ENCODE results near the gene SCYL1.
"Not testable (repeated sequence)": the region's sequence is repeated elsewhere in the genome, so short reads cannot be mapped to it uniquely, and the experiment has no call there.

The SCYL1 gene

GRCh38 chr11:65506290-65506771 lies 18.6 kb upstream of the SCYL1 start:
- no peak for DNase-seq

GRCh38 chr11:65506772-65507505 lies 17.9 kb upstream of the SCYL1 start:
- DNase-seq = peak in 1 of 2 experiments; percentile 21

DNA sequence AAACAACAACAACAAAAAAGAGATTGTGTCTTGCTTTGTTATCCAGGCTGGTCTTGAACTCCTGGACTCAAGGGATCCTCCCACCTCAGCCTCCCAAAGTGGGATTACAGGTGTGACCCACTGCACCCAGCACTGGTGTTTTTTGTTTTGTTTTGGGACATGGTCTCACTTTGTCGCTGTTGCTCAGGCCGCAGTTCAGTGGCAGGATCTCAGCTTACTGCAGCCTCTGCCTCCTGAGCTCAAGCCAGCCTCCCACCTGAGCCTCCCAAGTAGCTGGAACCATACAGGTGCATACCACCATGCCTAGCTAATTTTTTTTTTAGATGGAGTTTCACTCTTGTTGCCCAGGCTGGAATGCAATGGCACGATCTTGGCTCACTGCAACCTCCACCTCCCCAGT lies 12.6 kb upstream of the SCYL1 start:
- not testable (repeated sequence) for DNase-seq

DNA sequence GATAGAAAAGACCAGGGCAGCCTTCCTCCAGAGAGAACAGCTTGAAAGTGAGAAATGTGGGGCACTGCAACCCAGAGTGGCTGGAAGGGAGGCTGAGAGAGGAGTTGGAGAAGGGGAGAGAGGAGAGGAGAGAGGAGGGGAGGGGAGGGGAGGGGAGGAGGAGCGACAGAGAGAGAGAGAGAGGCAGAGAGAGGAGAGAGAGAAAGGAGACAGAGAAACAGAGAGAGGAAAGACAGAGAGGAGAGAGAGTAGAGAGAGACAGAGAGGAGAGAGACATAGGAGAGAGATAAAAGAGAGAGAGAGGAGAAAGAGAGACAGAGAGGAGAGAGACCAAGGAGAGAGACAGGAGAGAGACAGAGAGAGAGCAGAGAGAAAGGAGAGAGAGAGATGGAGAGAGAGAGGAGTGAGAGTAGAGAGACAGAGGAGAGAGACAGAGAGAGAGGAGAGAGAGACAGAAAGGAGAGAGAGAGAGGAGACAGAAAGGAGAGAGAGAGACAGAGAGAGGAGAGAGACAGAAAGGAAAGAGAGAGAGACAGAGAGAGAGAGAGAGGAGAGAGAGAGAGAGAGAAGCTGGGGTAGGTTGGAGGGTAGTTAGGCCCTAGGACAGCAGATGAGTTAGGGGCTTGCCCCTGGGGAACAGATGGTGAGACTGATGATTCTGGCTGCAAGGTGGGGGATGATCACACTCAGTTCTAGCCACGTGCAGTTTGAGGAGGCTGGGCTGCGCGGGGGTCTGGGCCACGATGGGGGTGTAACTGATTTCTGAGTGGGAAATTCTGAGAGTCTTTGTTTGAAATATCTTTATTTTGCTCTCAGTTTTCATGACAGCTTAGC lies 8.5 kb upstream of the SCYL1 start:
- DNase-seq = no peak

- DNase-seq = not testable (repeated sequence)
Measured at GRCh38 chr11:65518941-65519549, 5.8 kb upstream of the SCYL1 start.

DNA sequence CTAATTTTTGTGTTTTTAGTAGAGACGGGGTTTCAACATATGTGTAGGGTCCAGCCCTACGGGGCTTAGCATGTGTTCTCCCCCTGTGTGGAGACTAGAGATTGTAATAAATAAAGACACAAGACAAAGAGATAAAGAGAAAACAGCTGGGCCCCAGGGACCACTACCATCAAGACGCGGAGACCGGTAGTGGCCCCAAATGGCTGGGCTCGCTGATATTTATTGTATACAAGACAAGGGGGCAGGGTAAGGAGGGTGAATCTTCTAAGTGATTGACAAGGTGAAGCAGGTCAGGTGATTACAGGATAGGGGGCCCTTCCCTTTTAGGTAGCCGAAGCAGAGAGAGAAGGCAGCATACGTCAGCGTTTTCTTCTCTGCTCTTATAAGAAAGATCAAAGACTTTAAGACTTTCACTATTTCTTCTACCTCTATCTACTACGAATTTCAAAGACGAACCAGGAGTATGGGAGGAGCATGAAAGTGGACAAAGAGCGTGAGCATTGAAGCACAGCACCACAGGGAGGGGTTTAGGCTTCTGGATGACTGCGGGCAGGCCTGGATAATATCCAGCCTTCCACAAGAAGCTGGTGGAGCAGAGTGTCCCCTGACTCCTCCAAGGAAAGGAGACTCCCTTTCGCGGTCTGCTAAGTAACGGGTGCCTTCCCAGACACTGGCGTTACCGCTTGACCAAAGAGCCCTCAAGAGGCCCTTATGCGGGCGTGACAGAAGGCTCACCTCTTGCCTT lies 2.9 kb upstream of the SCYL1 start:
- not testable (repeated sequence) for DNase-seq

GRCh38 chr11:65522718-65523630 lies 1.9 kb upstream of the SCYL1 start:
- peak; percentile 38 to 40 for DNase-seq

DNA sequence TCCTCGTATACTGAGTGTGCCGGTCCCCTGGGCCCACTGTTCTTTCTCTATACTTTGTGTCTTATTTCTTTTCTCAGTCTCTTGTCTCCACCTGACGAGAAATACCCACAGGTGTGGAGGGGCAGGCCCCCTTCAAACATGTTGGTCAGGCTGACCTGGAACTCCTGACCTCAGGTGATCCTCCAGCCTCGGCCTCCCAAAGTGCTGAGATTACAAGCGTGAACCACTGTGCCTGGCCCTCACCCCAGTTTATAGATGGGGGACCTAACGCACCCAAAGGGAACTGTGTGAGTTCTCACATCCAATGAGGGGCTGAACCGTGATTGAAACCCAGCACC lies 1.3 kb upstream of the SCYL1 start:
- DNase-seq = not testable (repeated sequence)

DNA sequence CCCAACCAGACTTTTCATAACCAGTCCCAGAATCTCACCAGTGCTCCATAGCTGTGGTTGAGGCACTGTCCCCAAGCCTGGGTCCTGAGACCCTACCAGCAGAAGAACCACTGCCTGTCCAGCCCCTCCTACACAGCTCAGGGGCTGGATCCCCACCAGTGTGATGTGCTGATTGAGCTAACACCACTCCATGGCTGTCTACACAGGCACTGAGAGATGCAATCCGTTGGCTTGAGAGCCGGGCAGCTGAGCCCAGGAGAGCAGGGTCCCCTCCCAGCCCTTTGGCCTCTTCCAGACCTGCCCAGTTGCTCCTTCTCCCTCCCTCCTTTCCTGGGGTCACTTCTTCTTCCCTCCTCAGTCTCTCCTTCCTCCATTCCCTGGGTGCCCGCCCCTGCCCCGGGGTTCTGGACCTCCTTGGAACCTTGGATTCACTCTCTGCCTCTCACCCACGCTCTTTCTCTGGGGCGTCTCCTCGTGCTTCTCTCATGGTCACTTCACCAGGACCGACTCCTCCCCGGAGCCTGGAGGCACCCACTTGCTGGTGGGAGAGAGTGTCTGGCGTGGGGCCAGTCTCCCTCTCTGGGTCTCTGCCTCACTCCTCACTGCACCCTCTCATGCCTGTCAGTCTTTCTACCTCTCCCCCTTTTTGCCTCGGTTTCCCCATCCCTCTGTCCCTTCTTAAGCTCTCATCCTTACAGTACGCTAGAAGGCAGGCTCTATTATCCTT lies 706 bp upstream of the SCYL1 start:
- no peak for DNase-seq

- DNase-seq = no peak
Measured at GRCh38 chr11:65525546-65526480, 930 bp downstream of the SCYL1 start.

DNA sequence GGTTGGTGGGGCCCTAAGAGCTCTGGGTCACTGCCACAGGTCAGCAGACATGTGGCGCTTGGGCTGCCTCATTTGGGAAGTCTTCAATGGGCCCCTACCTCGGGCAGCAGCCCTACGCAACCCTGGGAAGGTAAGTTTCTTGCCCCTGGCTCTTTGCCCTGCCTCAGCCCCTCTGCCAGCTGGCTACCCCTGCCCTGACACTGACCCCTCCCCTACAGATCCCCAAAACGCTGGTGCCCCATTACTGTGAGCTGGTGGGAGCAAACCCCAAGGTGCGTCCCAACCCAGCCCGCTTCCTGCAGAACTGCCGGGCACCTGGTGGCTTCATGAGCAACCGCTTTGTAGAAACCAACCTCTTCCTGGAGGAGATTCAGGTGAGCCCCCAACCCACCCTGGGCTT lies 1.9 kb downstream of the SCYL1 start:
- no peak for DNase-seq

- no peak for DNase-seq
Measured at GRCh38 chr11:65528819-65529350, 4.0 kb downstream of the SCYL1 start.

DNA sequence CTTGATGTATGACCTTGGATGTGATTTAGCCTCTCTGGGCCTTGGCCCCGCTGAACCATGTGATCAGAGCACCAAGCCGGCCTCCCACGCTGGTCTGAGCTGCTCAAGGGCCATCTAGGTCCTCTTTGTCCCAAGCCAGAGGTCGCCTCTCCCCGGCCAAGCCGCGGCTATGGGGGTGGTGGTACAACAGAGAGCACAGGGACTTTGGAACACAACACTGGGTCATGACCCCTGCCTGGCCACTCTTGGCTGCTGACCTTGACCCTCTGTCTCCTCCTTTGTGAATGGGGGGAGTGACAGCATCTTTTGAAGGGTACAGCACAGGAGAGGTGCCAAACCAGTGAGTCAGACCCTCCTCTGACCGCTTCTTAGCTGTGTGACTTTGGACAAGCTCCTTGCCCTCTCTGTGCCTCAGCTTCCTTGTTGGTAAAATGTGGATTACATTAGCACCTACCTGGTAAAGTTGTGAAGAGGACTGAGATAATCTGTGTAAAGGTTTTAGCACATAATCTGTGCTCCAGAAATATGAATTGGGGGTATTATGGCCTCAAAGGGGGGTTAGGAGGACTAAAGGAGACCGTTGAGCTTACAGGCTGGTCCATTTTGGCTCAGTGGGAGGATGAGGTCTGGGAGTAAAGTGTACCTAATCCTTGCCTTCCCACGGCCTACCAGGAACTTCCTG lies 4.7 kb downstream of the SCYL1 start:
- DNase-seq = no peak

DNA sequence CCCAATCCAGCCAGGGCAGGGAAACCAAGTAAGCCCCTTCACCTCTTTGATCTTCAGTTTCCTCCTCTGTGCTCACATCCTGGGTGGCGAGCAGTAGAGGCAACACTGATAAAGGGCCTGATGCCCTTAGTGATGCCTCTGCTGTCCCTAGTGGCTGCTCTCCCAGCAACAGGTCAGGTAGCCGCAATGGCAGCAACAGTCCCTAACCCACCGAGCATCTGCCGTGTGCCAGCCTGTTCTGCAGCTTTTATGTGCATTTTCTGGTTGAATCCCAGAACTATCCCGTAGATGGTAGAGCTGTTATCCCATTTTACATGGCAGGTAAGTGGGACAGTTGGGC lies 5.2 kb downstream of the SCYL1 start:
- DNase-seq = no peak

- DNase-seq = no peak
Measured at GRCh38 chr11:65532388-65533064, 7.6 kb downstream of the SCYL1 start.

- DNase-seq = no peak
Measured at GRCh38 chr11:65535102-65535501, 10.2 kb downstream of the SCYL1 start.

DNA sequence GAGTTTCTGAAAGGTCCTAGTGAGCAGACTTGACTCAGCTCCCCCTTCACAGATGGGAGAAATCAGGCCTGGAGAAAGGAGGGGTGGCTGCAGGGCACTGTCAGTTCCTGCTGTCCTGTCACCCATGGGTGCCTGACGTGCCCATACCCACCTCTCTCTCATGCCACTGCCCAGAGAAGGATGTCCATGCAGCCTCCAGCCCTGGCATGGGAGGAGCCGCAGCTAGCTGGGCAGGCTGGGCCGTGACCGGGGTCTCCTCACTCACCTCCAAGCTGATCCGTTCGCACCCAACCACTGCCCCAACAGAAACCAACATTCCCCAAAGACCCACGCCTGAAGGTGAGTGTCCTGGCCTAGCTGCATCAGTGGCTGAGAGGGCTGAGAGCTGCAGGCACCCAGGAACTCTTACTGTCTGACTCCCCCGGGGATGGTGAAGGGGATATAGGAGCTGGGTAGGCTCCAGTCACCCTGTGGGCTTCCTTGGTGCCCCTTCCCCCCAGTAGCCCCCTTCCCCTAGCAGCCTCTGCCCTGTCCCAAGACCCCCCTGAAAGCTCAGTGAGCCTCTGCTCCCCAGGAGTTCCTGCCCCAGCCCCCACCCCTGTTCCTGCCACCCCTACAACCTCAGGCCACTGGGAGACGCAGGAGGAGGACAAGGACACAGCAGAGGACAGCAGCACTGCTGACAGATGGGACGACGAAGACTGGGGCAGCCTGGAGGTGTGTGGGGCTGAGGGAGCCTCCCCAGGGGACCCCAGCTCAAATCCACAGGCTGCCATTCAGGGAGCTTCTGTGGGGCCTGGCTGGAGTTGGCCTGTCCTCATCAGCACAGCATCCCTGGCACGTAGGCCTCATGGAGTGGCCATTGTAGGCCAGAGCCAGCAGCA lies 11.8 kb downstream of the SCYL1 start:
- DNase-seq = no peak

DNA sequence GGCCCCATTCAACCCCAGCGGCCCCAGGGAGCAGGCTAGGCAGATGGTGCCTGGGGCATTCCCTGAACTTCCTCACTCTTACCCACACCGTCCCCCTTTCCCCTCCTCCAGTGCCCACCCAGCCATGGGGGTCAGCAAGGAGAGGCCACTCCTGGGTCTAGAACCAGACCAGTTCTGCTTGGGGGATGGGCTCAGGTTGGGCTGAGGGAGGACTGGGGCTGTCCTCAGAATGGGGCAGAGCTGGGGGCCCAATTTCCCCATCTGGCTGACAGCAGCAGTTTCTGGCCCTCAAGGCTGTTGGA lies 12.4 kb downstream of the SCYL1 start:
- DNase-seq = no peak
